Neuronal stem cell (in vitro differentiated cells): ENCODE data around the gene ARSJ.

Experiments used
- DNase-seq: peaks from one replicate; pipeline ENCODE4 v3.0.0-alpha.2; 2013; ENCODE audit warnings: low spot score
- H2AFZ ChIP-seq: one replicate; pipeline ENCODE4 v1.6.1; 2013; ENCODE audit warnings: mild to moderate bottlenecking, low read length, inconsistent platforms
- H2AK5ac ChIP-seq: 2 replicates; pipeline ENCODE4 v1.6.1; 2013; ENCODE audit warnings: low read depth, mild to moderate bottlenecking, inconsistent platforms, low read length, moderate library complexity, mixed read lengths
- H2BK120ac ChIP-seq: 2 replicates; pipeline ENCODE4 v1.6.1; 2013; ENCODE audit warnings: low read depth, mild to moderate bottlenecking, inconsistent platforms, low read length, moderate library complexity, mixed read lengths
- H2BK12ac ChIP-seq: one replicate; pipeline ENCODE4 v1.6.1; 2013; ENCODE audit warnings: low read length, inconsistent platforms
- H2BK15ac ChIP-seq: 2 replicates; pipeline ENCODE4 v1.6.1; 2013; ENCODE audit warnings: mild to moderate bottlenecking, low read length, inconsistent platforms, mixed read lengths
- H2BK5ac ChIP-seq: one replicate; pipeline ENCODE4 v1.6.1; 2013; ENCODE audit warnings: inconsistent platforms, mild to moderate bottlenecking, low read length, moderate library complexity
- H3K14ac ChIP-seq: one replicate; pipeline ENCODE4 v1.6.1; 2013; ENCODE audit warnings: low read length, inconsistent platforms
- H3K18ac ChIP-seq: 2 replicates; pipeline ENCODE4 v1.6.1; 2013; ENCODE audit warnings: low read length, inconsistent platforms
- H3K23ac ChIP-seq: 2 replicates; pipeline ENCODE4 v1.6.1; 2013; ENCODE audit warnings: low read depth, mild to moderate bottlenecking, mixed read lengths, low read length, inconsistent platforms; ENCODE audit not compliant: poor library complexity
- H3K27ac ChIP-seq: replicated peaks from 3 replicates; pipeline ENCODE4 v1.5.1; 2013; ENCODE audit warnings: low read length, inconsistent platforms
- H3K27me3 ChIP-seq, 3 experiments: 2 replicates each; pipeline ENCODE4 v1.6.1; 2013; ENCODE audit warnings: low read length in 3 of 3, mild to moderate bottlenecking in 2 of 3, inconsistent platforms in 1 of 3, low read depth in 1 of 3, mixed read lengths in 1 of 3, moderate library complexity in 1 of 3; ENCODE audit not compliant: control insufficient read depth in 3 of 3, insufficient read depth in 3 of 3
- H3K36me3 ChIP-seq, 2 donors: replicated peaks in 1 of 2; 2 replicates each; pipeline ENCODE4 v1.6.1; 2013; ENCODE audit warnings: low read length in 2 of 2; ENCODE audit not compliant: control insufficient read depth in 2 of 2, insufficient read depth in 2 of 2
- H3K4ac ChIP-seq: 2 replicates; pipeline ENCODE4 v1.6.1; 2013; ENCODE audit warnings: inconsistent platforms, mild to moderate bottlenecking, low read length, moderate library complexity
- H3K4me1 ChIP-seq, 2 donors: 1 replicate in 1 of 2; 2 replicates in 1 of 2; pipeline ENCODE4 v1.6.1; 2013; ENCODE audit warnings: low read length in 2 of 2, low read depth in 1 of 2; ENCODE audit not compliant: control insufficient read depth in 2 of 2, insufficient read depth in 1 of 2
- H3K4me2 ChIP-seq: one replicate; pipeline ENCODE4 v1.6.1; 2013; ENCODE audit warnings: mild to moderate bottlenecking, low read length, inconsistent platforms; ENCODE audit not compliant: insufficient read depth, poor library complexity, severe bottlenecking
- H3K4me3 ChIP-seq, 2 donors: 2 replicates each; pipeline ENCODE4 v1.5.1; 2013; ENCODE audit warnings: low read length in 2 of 2, mild to moderate bottlenecking in 2 of 2, inconsistent platforms in 1 of 2, moderate library complexity in 1 of 2
- H3K79me1 ChIP-seq: one replicate; pipeline ENCODE4 v1.6.1; 2013; ENCODE audit warnings: low read depth, mild to moderate bottlenecking, inconsistent platforms, low read length, moderate library complexity
- H3K9ac ChIP-seq: one replicate; pipeline ENCODE4 v1.6.1; 2013; ENCODE audit warnings: mild to moderate bottlenecking, low read depth, low read length, inconsistent platforms; ENCODE audit not compliant: poor library complexity
- H3K9me3 ChIP-seq, 2 donors: replicated peaks in 1 of 2; 2 replicates each; pipeline versions ENCODE3 to v1.6.1; 2013; ENCODE audit warnings: low read length in 2 of 2, mild to moderate bottlenecking in 2 of 2, inconsistent platforms in 1 of 2, low read depth in 1 of 2, mixed read lengths in 1 of 2, moderate library complexity in 1 of 2; ENCODE audit not compliant: control insufficient read depth in 2 of 2, insufficient read depth in 1 of 2
- H4K8ac ChIP-seq: one replicate; pipeline ENCODE4 v1.6.1; 2013; ENCODE audit warnings: low read depth, mild to moderate bottlenecking, inconsistent platforms, low read length, moderate library complexity
- H4K91ac ChIP-seq: one replicate; pipeline ENCODE4 v1.6.1; 2013; ENCODE audit warnings: low read length, low read depth, mild to moderate bottlenecking, inconsistent platforms; ENCODE audit not compliant: poor library complexity
- WGBS, 2 donors: extraction: QIAGEN DNeasy Blood & Tissue Kit; methylation state at CpG; one replicate each; pipeline ENCODE4 v1.1.7; 2013; ENCODE audit warnings: missing lambda C conversion rate in 2 of 2, mixed read lengths in 1 of 2; ENCODE audit not compliant: insufficient read length in 2 of 2, insufficient replicate concordance in 1 of 2; ENCODE audit errors: extremely low coverage in 2 of 2; 5-methylcytosine and 5-hydroxymethylcytosine counted together

The ARSJ gene

GRCh38 chr4:113953888-113954287, 25.6 kb downstream of the ARSJ start:
- no peak overlapping the region for H2BK12ac ChIP-seq
- H3K14ac ChIP-seq: no peak overlapping the region
- no peak overlapping the region for H2BK5ac ChIP-seq
- no peak overlapping the region for H3K4me3 ChIP-seq
- H2BK15ac ChIP-seq: no peak overlapping the region
- H2AFZ ChIP-seq: no peak overlapping the region
- no peaks in the 10 kb centered on the region for H3K79me1 ChIP-seq
- no peak overlapping the region for H2BK120ac ChIP-seq
- no peak overlapping the region for H3K27ac ChIP-seq
- H3K18ac ChIP-seq: no peak overlapping the region
- no CpG with 5 or more reads among the region's 1 CpG for WGBS, 2 donors
- H3K23ac ChIP-seq: no peak overlapping the region
- no peaks in the 10 kb centered on the region for H3K27me3 ChIP-seq
- no peaks in the 10 kb centered on the region for H3K9me3 ChIP-seq
- H3K4me1 ChIP-seq: no peaks in the 10 kb centered on the region
- H3K4me2 ChIP-seq: no peak overlapping the region
- H4K91ac ChIP-seq: no peak overlapping the region
- H3K9ac ChIP-seq: no peak overlapping the region
- no peak overlapping the region for H4K8ac ChIP-seq
- H3K4ac ChIP-seq: no peak overlapping the region
- no peak overlapping the region for H2AK5ac ChIP-seq
- H3K36me3 ChIP-seq: no peaks in the 10 kb centered on the region
- DNase-seq: no peak

GRCh38 chr4:113952452-113953029, 26.9 kb downstream of the ARSJ start:
- no peak overlapping the region for H3K27ac ChIP-seq
- H4K91ac ChIP-seq: no peak overlapping the region
- no peak overlapping the region for H3K14ac ChIP-seq
- no peaks in the 10 kb centered on the region for H3K27me3 ChIP-seq
- H2BK5ac ChIP-seq: no peak overlapping the region
- H3K36me3 ChIP-seq: no peaks in the 10 kb centered on the region
- no peaks in the 10 kb centered on the region for H3K9me3 ChIP-seq
- no peaks in the 10 kb centered on the region for H3K4me1 ChIP-seq
- no peak overlapping the region for H3K4me3 ChIP-seq
- H2AK5ac ChIP-seq: no peak overlapping the region
- WGBS, 2 donors: no CpG with 5 or more reads among the region's 9 CpGs
- no peak overlapping the region for H2AFZ ChIP-seq
- DNase-seq: peak; percentile 54
- no peak overlapping the region for H3K4me2 ChIP-seq
- H3K18ac ChIP-seq: no peak overlapping the region
- no peak overlapping the region for H2BK15ac ChIP-seq
- no peak overlapping the region for H2BK120ac ChIP-seq
- no peak overlapping the region for H4K8ac ChIP-seq
- no peak overlapping the region for H3K9ac ChIP-seq
- no peak overlapping the region for H2BK12ac ChIP-seq
- H3K23ac ChIP-seq: no peak overlapping the region
- H3K4ac ChIP-seq: no peak overlapping the region
- no peaks in the 10 kb centered on the region for H3K79me1 ChIP-seq

GRCh38 chr4:113951263-113951662, 28.2 kb downstream of the ARSJ start:
- Histone ChIP-seq H3K9ac (no peak overlapping the region), H3K4me2 (no peak overlapping the region)
- no peak for DNase-seq

GRCh38 chr4:113950207-113950606, 29.2 kb downstream of the ARSJ start:
- H4K91ac ChIP-seq: no peak overlapping the region
- no peak overlapping the region for H4K8ac ChIP-seq
- no peak overlapping the region for H3K23ac ChIP-seq
- no peak overlapping the region for H3K14ac ChIP-seq
- no peak overlapping the region for H2BK5ac ChIP-seq
- H3K4me3 ChIP-seq: no peak overlapping the region
- H3K4me2 ChIP-seq: no peak overlapping the region
- no peaks in the 10 kb centered on the region for H3K9me3 ChIP-seq
- H2BK15ac ChIP-seq: no peak overlapping the region
- H3K4ac ChIP-seq: no peak overlapping the region
- no peak overlapping the region for H3K9ac ChIP-seq
- H3K18ac ChIP-seq: no peak overlapping the region
- no peak overlapping the region for H2BK12ac ChIP-seq
- H2BK120ac ChIP-seq: no peak overlapping the region
- H3K79me1 ChIP-seq: no peaks in the 10 kb centered on the region
- no peaks in the 10 kb centered on the region for H3K4me1 ChIP-seq
- DNase-seq: no peak
- H3K27ac ChIP-seq: no peak overlapping the region
- H3K36me3 ChIP-seq: no peaks in the 10 kb centered on the region
- no peaks in the 10 kb centered on the region for H3K27me3 ChIP-seq
- no peak overlapping the region for H2AFZ ChIP-seq
- H2AK5ac ChIP-seq: no peak overlapping the region

More at GRCh38 chr4:113951263-113951662, 28.2 kb downstream of the ARSJ start:
- Histone ChIP-seq H3K27ac (no peak overlapping the region), H3K23ac (no peak overlapping the region), H3K79me1 (no peaks in the 10 kb centered on the region), H2AK5ac (no peak overlapping the region), H2BK120ac (no peak overlapping the region), H2BK12ac (no peak overlapping the region), H4K91ac (no peak overlapping the region), H3K4me3 (no peak overlapping the region), H3K27me3 (no peaks in the 10 kb centered on the region), H3K36me3 (no peaks in the 10 kb centered on the region), H3K4ac (no peak overlapping the region), H4K8ac (no peak overlapping the region), H3K4me1 (no peaks in the 10 kb centered on the region), H3K14ac (no peak overlapping the region), H3K18ac (no peak overlapping the region), H2BK5ac (no peak overlapping the region), H3K9me3 (no peaks in the 10 kb centered on the region), H2BK15ac (no peak overlapping the region), H2AFZ (no peak overlapping the region)
- no CpG with 5 or more reads among the region's 6 CpGs for WGBS, 2 donors
